SK-N-SH (cell line): ENCODE results near the gene FUCA1. TPM values are rescaled to one million over a fixed set of nuclear protein-coding genes. Genes with fewer than 3 reads are reported as not detected.

ENCODE experiments used
- CTCF ChIA-PET: fragments of 300-600, 350-600 bp; formaldehyde crosslinking; extraction: SDS; loops from one replicate; lab custom pipeline; 2021; lab: Yijun Ruan, JAX
- POLR2A ChIA-PET: fragments of 350-600 bp; sonication (Branson Sonifier 250); formaldehyde crosslinking; extraction: SDS; loops from one replicate; lab custom pipeline; 2020; ENCODE audit warnings: antibody characterized with exemption, inconsistent platforms; lab: Yijun Ruan, JAX
- DNase-seq: peaks from one replicate; pipeline ENCODE4 v3.0.0; 2012
- H2AFZ ChIP-seq: fragments of 200-600 bp; sonication (generic); 2 replicates; pipeline ENCODE4 v1.8.1; 2016; ENCODE audit warnings: antibody characterized with exemption, mild to moderate bottlenecking, low read depth
- H3F3A ChIP-seq: fragments of 200-600 bp; sonication (generic); replicated peaks from 2 replicates; pipeline ENCODE3; 2016; ENCODE audit warnings: antibody characterized with exemption, mild to moderate bottlenecking; ENCODE audit not compliant: insufficient read depth
- H3K27ac ChIP-seq, 2 experiments: fragments of 200-500 bp in 1 of 2; fragments of 200-600 bp in 1 of 2; sonication (Bioruptor generic) in 1 of 2; sonication (generic), shearing (Covaris generic) in 1 of 2; 2 replicates each; pipeline versions ENCODE4 v1.5.1 to v1.6.1; 2014 to 2016; ENCODE audit warnings: low read depth in 2 of 2, inconsistent platforms in 1 of 2, low read length in 1 of 2, mild to moderate bottlenecking in 1 of 2, mixed read lengths in 1 of 2
- H3K27me3 ChIP-seq: fragments of 200-600 bp; sonication (generic), shearing (Covaris generic); 2 replicates; pipeline ENCODE4 v1.6.1; 2016; ENCODE audit warnings: mixed run types; ENCODE audit not compliant: insufficient read depth
- H3K36me3 ChIP-seq, 2 experiments: fragments of 200-500 bp in 1 of 2; fragments of 200-600 bp in 1 of 2; sonication (Bioruptor generic) in 1 of 2; sonication (generic) in 1 of 2; replicated peaks in 1 of 2; 2 replicates each; pipeline versions ENCODE3 to v1.5.1; 2014 to 2016; ENCODE audit warnings: low read length in 1 of 2, mild to moderate bottlenecking in 1 of 2; ENCODE audit not compliant: insufficient read depth in 2 of 2, control insufficient read depth in 1 of 2
- H3K4me1 ChIP-seq, 2 experiments: fragments of 200-500 bp in 1 of 2; fragments of 200-600 bp in 1 of 2; sonication (Bioruptor generic) in 1 of 2; sonication (generic), shearing (Covaris generic) in 1 of 2; 2 replicates each; pipeline versions ENCODE4 v1.5.1 to v1.6.1; 2014 to 2016; ENCODE audit warnings: low read depth in 1 of 2, low read length in 1 of 2, mixed run types in 1 of 2; ENCODE audit not compliant: insufficient read depth in 2 of 2, control insufficient read depth in 1 of 2
- H3K4me2 ChIP-seq: fragments of 200-600 bp; sonication (generic), shearing (Covaris generic); 2 replicates; pipeline ENCODE4 v1.6.1; 2017; ENCODE audit warnings: mixed run types
- H3K4me3 ChIP-seq, 2 experiments: fragments of 200-500 bp in 1 of 2; fragments of 200-600 bp in 1 of 2; sonication (Bioruptor generic) in 1 of 2; sonication (generic), shearing (Covaris generic) in 1 of 2; 2 replicates each; pipeline versions ENCODE4 v1.5.1 to v1.8.1; 2014 to 2016; ENCODE audit warnings: low read depth in 2 of 2, inconsistent platforms in 1 of 2, low read length in 1 of 2, mild to moderate bottlenecking in 1 of 2, mixed read lengths in 1 of 2, moderate library complexity in 1 of 2
- H3K79me2 ChIP-seq: fragments of 200-600 bp; sonication (generic); 2 replicates; pipeline ENCODE4 v1.8.1; 2017; ENCODE audit warnings: mild to moderate bottlenecking; ENCODE audit not compliant: insufficient read depth
- H3K9ac ChIP-seq: fragments of 200-600 bp; sonication (generic); 2 replicates; pipeline ENCODE4 v1.6.1; 2017; ENCODE audit warnings: mixed run types
- H3K9me2 ChIP-seq: fragments of 200-600 bp; sonication (generic); 2 replicates; pipeline ENCODE4 v1.6.1; 2017; ENCODE audit warnings: mixed run types
- H3K9me3 ChIP-seq: fragments of 200-600 bp; sonication (generic); 2 replicates; pipeline ENCODE4 v1.6.1; 2017; ENCODE audit warnings: mixed run types, mild to moderate bottlenecking, moderate library complexity
- H4K20me1 ChIP-seq: fragments of 200-600 bp; sonication (generic); 2 replicates; pipeline ENCODE4 v1.6.1; 2017; ENCODE audit warnings: mild to moderate bottlenecking, mixed run types; ENCODE audit not compliant: insufficient read depth
- CHD2 ChIP-seq: fragments of 150-350 bp; IDR thresholded peaks from 2 replicates; pipeline ENCODE4 v1.6.1; 2018; ENCODE audit warnings: low read length; ENCODE audit not compliant: partially characterized antibody
- CTCF ChIP-seq: fragments of 200-600 bp; sonication (generic); IDR thresholded peaks from 2 replicates; pipeline ENCODE4 v1.6.1; 2017; ENCODE audit warnings: antibody characterized with exemption, mild to moderate bottlenecking, moderate library complexity
- ELF1 ChIP-seq: IDR thresholded peaks from 2 replicates; pipeline ENCODE4 v1.4.0; 2012
- GABPA ChIP-seq: IDR thresholded peaks from 2 replicates; pipeline ENCODE4 v1.4.0; 2012; ENCODE audit warnings: low read depth, mild to moderate bottlenecking
- MAX ChIP-seq: IDR thresholded peaks from 2 replicates; pipeline ENCODE4 v1.4.0; 2012; ENCODE audit warnings: low read depth
- MXI1 ChIP-seq: IDR thresholded peaks from 2 replicates; pipeline ENCODE4 v1.6.1; 2012; ENCODE audit warnings: mild to moderate bottlenecking, low read depth, low read length, improper control_type of control experiment
- NFIC ChIP-seq: IDR thresholded peaks from 2 replicates; pipeline ENCODE4 v1.4.0; 2012; ENCODE audit warnings: borderline replicate concordance
- POLR2AphosphoS5 ChIP-seq: IDR thresholded peaks from 2 replicates; pipeline ENCODE4 v1.6.1; 2012; ENCODE audit warnings: low read depth, low read length
- RXRA ChIP-seq: IDR thresholded peaks from 2 replicates; pipeline ENCODE4 v1.4.0; 2012; ENCODE audit warnings: low read depth, mild to moderate bottlenecking, borderline replicate concordance
- SMC3 ChIP-seq: IDR thresholded peaks from 2 replicates; pipeline ENCODE4 v1.6.1; 2012; ENCODE audit warnings: low read depth, low read length, improper control_type of control experiment
- TAF1 ChIP-seq: IDR thresholded peaks from 2 replicates; pipeline ENCODE4 v1.6.1; 2012; ENCODE audit warnings: low read depth, mild to moderate bottlenecking, low read length, moderate library complexity, borderline replicate concordance
- WGBS: methylation state at CpG from one replicate; pipeline ENCODE4 v1.1.6; 2017; ENCODE audit warnings: low lambda C conversion rate; 5-methylcytosine and 5-hydroxymethylcytosine counted together
- polyA plus RNA-seq, 3 experiments: library from polyadenylated mRNA; depleted of rRNA; stranded (reverse); fragments of >200 nt; gene quantifications; 2 replicates each; pipeline ENCODE4 v1.2.3, GENCODE V29; 2012

Gene FUCA1
- polyA plus RNA-seq, 1 of the 3 experiments (the other 2 are of a cell fraction) = 31.9 TPM

DNA sequence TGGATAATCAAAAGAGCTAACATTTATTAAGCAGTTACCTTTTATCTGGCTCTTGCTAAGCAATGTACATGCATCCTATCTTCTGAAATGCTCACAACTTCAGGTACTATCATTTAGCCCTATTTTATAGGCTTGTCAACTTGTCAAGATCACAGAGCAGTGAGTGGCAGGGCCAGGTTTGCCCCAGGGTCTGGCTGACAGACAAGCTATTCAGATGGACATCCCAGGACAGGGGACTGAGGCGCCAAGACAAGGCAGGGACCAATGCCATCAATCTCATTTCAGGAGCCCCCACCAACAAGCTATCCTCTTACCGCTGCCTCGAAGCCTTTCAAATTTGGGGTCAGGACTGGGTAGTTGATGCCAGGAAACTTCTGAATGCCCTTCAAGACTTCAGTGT, 51.7 kb downstream of the FUCA1 start:
- no peak for DNase-seq
- 100% methylated on average over 3 of the region's 3 CpGs for WGBS
- Histone ChIP-seq H3K9me3 (no peaks in the 10 kb centered on the region), H3K4me2 (no peak overlapping the region), H3K27me3 (no peaks in the 10 kb centered on the region), H3K79me2 (no peaks in the 10 kb centered on the region), H4K20me1 (no peaks in the 10 kb centered on the region), H3K9me2 (no peaks in the 10 kb centered on the region), H3K4me3 (no peak overlapping the region), H3K4me1 (no peaks in the 10 kb centered on the region), H3F3A (no peaks in the 10 kb centered on the region), H3K27ac (no peak overlapping the region), H3K36me3 (peaks cover 13 to 20% of the 10 kb centered on the region in 2 experiments), H2AFZ (no peak overlapping the region), H3K9ac (no peak overlapping the region)
- POLR2A ChIA-PET = interaction anchor here (0.6 to 1.0 kb wide), 2 partner anchors 9 to 107 kb away, joined by 3 to 4 read pairs; partner anchors contain the start of gene HMGCL
- CTCF ChIA-PET = interaction anchor here (1.1 to 4.4 kb wide), 5 partner anchors 9 to 103 kb away, joined by 3 to 18 read pairs (median 4); partner anchors contain the start of genes FUCA1 and HMGCL
- TF ChIP-seq RXRA (no peak), GABPA (no peak), MAX (no peak), ELF1 (no peak)

DNA sequence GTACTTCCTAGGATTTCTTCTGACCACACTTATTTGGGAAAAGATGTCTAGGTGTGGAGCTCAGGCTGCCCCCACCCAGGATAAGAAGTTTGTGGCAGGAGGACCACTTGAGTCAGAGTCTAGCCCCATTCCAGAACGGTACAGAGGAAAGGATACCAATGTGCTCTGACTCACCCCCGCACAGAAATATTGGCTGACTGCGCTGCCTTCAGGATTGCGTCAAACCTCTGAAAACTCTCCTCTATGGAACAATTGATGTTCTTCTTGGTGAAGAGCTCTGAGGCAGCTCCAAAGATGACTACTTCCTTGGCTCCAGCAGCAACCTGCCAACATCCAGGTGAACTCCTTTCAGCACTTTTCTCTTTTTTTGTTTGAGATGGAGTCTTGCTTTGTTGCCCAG, 54.1 kb downstream of the FUCA1 start:
- no peaks in the 10 kb centered on the region for H3K9me3 ChIP-seq
- ChIA-PET POLR2A (no interaction called here), CTCF (interaction anchor here (1.2 to 1.6 kb wide), 2 partner anchors 10 to 11 kb away, joined by 4 to 6 read pairs; no protein-coding TSS in a partner anchor)
- no peak for DNase-seq
- H3K27me3 ChIP-seq = no peaks in the 10 kb centered on the region
- peaks cover 13 to 14% of the 10 kb centered on the region in 2 experiments for H3K36me3 ChIP-seq
- no peaks in the 10 kb centered on the region for H3K79me2 ChIP-seq
- no peak overlapping the region for H2AFZ ChIP-seq
- 100% methylated on average over 2 of the region's 4 CpGs for WGBS
- H3K4me1 ChIP-seq = no peaks in the 10 kb centered on the region
- H3K4me3 ChIP-seq = no peak overlapping the region
- no peak overlapping the region for H3K4me2 ChIP-seq
- H4K20me1 ChIP-seq = no peaks in the 10 kb centered on the region
- H3F3A ChIP-seq = no peaks in the 10 kb centered on the region
- TF ChIP-seq POLR2AphosphoS5 (no peak), CTCF (no peak), CHD2 (no peak), MXI1 (no peak), TAF1 (no peak), SMC3 (no peak), MAX (no peak), GABPA (no peak), NFIC (no peak)
- TF ChIP-seq, all 33 proteins: peak for 0
- Histone ChIP-seq H3K9ac (no peak overlapping the region), H3K27ac (no peak overlapping the region), H3K9me2 (no peaks in the 10 kb centered on the region)
